GM19240 (cell line): ENCODE measurements around the gene PLOD1.
"Not testable (repeated sequence)": the region's sequence is repeated elsewhere in the genome, so short reads cannot be mapped to it uniquely, and the experiment has no call there.

Source experiments
- DNase-seq: peaks from one replicate; pipeline ENCODE4 v3.0.0; 2011; ENCODE audit warnings: low spot score; ENCODE audit not compliant: insufficient read length

PLOD1 gene

GRCh38 chr1:11934302-11935056, at the start of gene PLOD1:
Gene PLOD1, plus strand, starts transcription at chr1:11934717. Its CDS starts 63 bp downstream, at chr1:11934780.
- DNase-seq: peak; percentile 85

- no peak for DNase-seq
Observed at GRCh38 chr1:11885916-11886315, 48.6 kb upstream of the PLOD1 start.

GRCh38 chr1:11886986-11887665, 47.4 kb upstream of the PLOD1 start:
- DNase-seq: no peak

GRCh38 chr1:11887666-11888007, 46.9 kb upstream of the PLOD1 start:
- DNase-seq: no peak

GRCh38 chr1:11888206-11888876, 46.2 kb upstream of the PLOD1 start:
- no peak for DNase-seq

- DNase-seq: no peak
Observed at GRCh38 chr1:11888877-11889208, 45.7 kb upstream of the PLOD1 start.

GRCh38 chr1:11891433-11892186, 42.9 kb upstream of the PLOD1 start:
- no peak for DNase-seq

- peak; percentile 93 for DNase-seq
Observed at GRCh38 chr1:11893907-11894251, 40.6 kb upstream of the PLOD1 start.

- not testable (repeated sequence) for DNase-seq
Observed at GRCh38 chr1:11894501-11894900, 40.0 kb upstream of the PLOD1 start.

GRCh38 chr1:11898086-11898785, 36.3 kb upstream of the PLOD1 start:
- no peak for DNase-seq

- DNase-seq: no peak
Observed at GRCh38 chr1:11898831-11899467, 35.6 kb upstream of the PLOD1 start.

GRCh38 chr1:11901446-11901845, 33.1 kb upstream of the PLOD1 start:
- not testable (repeated sequence) for DNase-seq

- no peak for DNase-seq
Observed at GRCh38 chr1:11903210-11903609, 31.3 kb upstream of the PLOD1 start.

GRCh38 chr1:11904156-11904555, 30.4 kb upstream of the PLOD1 start:
- DNase-seq: not testable (repeated sequence)

GRCh38 chr1:11904978-11905377, 29.5 kb upstream of the PLOD1 start:
- DNase-seq: no peak

- no peak for DNase-seq
Observed at GRCh38 chr1:11906870-11907269, 27.6 kb upstream of the PLOD1 start.

GRCh38 chr1:11907275-11908094, 27.0 kb upstream of the PLOD1 start:
- DNase-seq: peak; percentile 69

GRCh38 chr1:11908095-11908675, 26.3 kb upstream of the PLOD1 start:
- DNase-seq: peak; percentile 68

- DNase-seq: not testable (repeated sequence)
Observed at GRCh38 chr1:11910914-11911228, 23.6 kb upstream of the PLOD1 start.

GRCh38 chr1:11912000-11912399, 22.5 kb upstream of the PLOD1 start:
- DNase-seq: no peak
